HUES64 (cell line): ENCODE results near the gene PEPD.

Source experiments
- H3K27ac ChIP-seq: 2 replicates; pipeline ENCODE4 v1.7.0; 2013; ENCODE audit warnings: low read depth, low read length, inconsistent platforms
- H3K27me3 ChIP-seq: 2 replicates; pipeline ENCODE4 v1.6.1; 2013; ENCODE audit warnings: mild to moderate bottlenecking, low read length; ENCODE audit not compliant: insufficient read depth
- H3K36me3 ChIP-seq: 2 replicates; pipeline ENCODE4 v1.6.1; 2013; ENCODE audit warnings: mild to moderate bottlenecking, low read length; ENCODE audit not compliant: insufficient read depth
- H3K4me1 ChIP-seq: 2 replicates; pipeline ENCODE4 v1.6.1; 2013; ENCODE audit warnings: mild to moderate bottlenecking, low read length, moderate library complexity; ENCODE audit not compliant: insufficient read depth
- H3K4me3 ChIP-seq: 2 replicates; pipeline ENCODE4 v1.5.1; 2013; ENCODE audit warnings: mild to moderate bottlenecking, low read length, moderate library complexity
- H3K9ac ChIP-seq: 2 replicates; pipeline ENCODE4 v1.6.1; 2013; ENCODE audit warnings: mild to moderate bottlenecking, low read depth, low read length
- H3K9me3 ChIP-seq: 2 replicates; pipeline ENCODE4 v1.6.1; 2013; ENCODE audit warnings: low read depth, low read length; ENCODE audit not compliant: insufficient read depth
- WGBS: fragments of 150-250, 120-280 bp; methylation state at CpG from one replicate; pipeline ENCODE4 v1.1.7; 2013; ENCODE audit warnings: missing lambda C conversion rate; 5-methylcytosine and 5-hydroxymethylcytosine counted together

Gene PEPD

DNA sequence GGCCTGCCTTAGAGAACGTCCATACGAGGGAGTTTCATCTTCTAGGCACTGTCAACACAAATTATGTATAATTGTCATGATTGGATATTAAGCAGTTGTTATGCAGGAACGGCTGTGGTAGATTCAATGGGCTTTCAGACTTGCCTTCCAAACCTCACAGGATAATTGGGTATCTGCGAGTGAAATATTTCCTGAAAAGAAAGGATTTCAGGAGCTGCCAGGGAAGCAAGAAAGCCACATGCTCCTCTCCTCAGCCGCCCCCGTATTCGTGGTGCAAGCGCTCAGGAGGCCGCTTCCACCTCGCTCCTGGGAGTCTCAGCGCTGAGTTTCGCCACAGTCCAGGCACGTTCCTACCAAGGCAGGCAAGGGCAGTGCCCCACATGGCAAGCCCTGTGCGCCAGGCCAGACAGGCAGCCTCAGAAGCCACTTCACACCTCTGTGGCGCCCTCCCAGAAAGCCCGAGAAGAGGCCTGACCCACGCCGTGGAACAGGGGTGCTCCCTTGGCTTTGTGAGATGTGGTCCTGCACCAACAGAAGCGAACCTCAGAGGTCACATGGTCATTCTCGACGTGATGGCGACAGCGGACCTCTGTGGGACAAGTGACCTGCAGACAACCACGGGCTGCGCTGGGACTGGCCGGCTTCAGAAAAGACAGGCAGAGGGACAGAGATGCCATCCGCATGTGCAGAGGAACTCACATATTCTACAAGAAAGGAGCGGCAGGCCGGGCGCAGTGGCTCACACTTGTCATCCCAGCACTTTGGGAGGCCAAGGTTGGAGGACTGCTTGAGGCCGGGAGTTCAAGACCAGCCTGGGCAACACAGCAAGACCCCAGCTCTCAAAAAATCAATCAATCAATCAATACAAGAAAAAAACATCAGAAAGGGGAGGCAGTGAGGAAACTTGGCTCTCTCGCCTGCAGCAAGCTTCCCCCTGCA is 106.7 kb downstream of the PEPD start:
- H3K27ac ChIP-seq = no peak overlapping the region
- H3K4me3 ChIP-seq = no peak overlapping the region
- no peaks in the 10 kb centered on the region for H3K36me3 ChIP-seq
- WGBS = 95% methylated on average over 32 of the region's 32 CpGs
- H3K9ac ChIP-seq = no peak overlapping the region
- no peaks in the 10 kb centered on the region for H3K27me3 ChIP-seq
- H3K4me1 ChIP-seq = peaks cover 1% of the 10 kb centered on the region
- no peaks in the 10 kb centered on the region for H3K9me3 ChIP-seq

- no peak overlapping the region for H3K27ac ChIP-seq
- WGBS = 93% methylated on average over 25 of the region's 25 CpGs
These were observed 107.5 kb downstream of the PEPD start for GRCh38 chr19:33413868-33414666.

DNA sequence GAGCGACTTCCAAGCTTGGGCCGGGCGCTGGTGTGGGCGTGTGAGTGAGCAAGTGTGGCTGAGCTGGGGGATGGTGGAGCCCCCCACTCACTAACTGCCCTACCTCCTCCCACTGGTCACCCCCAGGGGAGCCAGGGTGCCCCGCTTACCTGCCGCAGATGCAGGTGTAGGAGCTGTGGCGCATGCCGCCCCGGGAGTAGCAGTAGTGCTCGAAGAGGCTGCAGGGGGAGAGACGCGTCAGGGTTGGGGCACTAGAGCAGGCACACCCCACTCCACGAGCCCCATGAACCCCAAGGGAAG is 108.2 kb downstream of the PEPD start:
- no peaks in the 10 kb centered on the region for H3K36me3 ChIP-seq
- no peak overlapping the region for H3K27ac ChIP-seq
- 97% methylated on average over 11 of the region's 13 CpGs for WGBS
- no peaks in the 10 kb centered on the region for H3K9me3 ChIP-seq
- H3K4me3 ChIP-seq = no peak overlapping the region
- H3K4me1 ChIP-seq = no peaks in the 10 kb centered on the region
- H3K27me3 ChIP-seq = no peaks in the 10 kb centered on the region
- no peak overlapping the region for H3K9ac ChIP-seq

More at GRCh38 chr19:33413868-33414666, 107.5 kb downstream of the PEPD start:
- no peaks in the 10 kb centered on the region for H3K36me3 ChIP-seq
- no peaks in the 10 kb centered on the region for H3K27me3 ChIP-seq
- H3K4me3 ChIP-seq = no peak overlapping the region
- H3K4me1 ChIP-seq = no peaks in the 10 kb centered on the region
- H3K9ac ChIP-seq = no peak overlapping the region
- H3K9me3 ChIP-seq = no peaks in the 10 kb centered on the region

GRCh38 chr19:33412601-33413425 is 108.8 kb downstream of the PEPD start:
- H3K4me3 ChIP-seq = no peak overlapping the region
- no peaks in the 10 kb centered on the region for H3K4me1 ChIP-seq
- no peaks in the 10 kb centered on the region for H3K9me3 ChIP-seq
- H3K27ac ChIP-seq = no peak overlapping the region
- WGBS = 93% methylated on average over 18 of the region's 18 CpGs
- H3K27me3 ChIP-seq = no peaks in the 10 kb centered on the region
- H3K36me3 ChIP-seq = no peaks in the 10 kb centered on the region
- H3K9ac ChIP-seq = no peak overlapping the region

DNA sequence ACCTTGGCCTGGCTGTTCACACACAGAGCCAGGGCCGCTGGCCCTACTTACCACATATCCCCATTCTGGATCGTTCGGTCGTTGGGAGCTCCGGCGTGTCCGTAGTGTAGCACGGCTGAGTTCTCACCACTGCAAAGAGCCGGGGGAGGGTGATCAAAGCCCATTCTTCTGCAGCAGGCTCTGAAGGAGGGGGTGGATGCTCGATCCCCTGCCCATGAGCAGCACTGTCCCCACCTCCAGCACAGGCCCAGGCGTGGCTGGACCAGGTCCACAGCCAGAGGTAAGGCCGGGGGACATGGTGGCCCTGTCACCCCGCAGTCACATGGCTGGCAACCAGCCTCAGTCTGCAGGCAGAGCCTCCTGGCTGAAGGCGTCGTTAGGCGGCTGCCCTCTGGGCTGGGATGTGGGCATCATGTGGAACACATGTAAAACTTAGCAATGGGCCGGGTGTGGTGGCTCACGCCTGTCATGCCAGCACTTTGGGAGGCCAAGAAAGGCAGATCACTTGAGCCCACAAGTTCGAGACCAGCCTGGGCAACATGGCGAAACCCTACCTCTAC is 109.9 kb downstream of the PEPD start:
- Histone ChIP-seq H3K4me1 (0 out of 2 replicates have a peak, but pooled peaks cover under 1% of the 10 kb centered on the region), H3K9ac (no peak overlapping the region), H3K9me3 (no peaks in the 10 kb centered on the region), H3K27ac (no peak overlapping the region), H3K36me3 (no peaks in the 10 kb centered on the region), H3K27me3 (no peaks in the 10 kb centered on the region), H3K4me3 (no peak overlapping the region)
- WGBS = 92% methylated on average over 20 of the region's 20 CpGs

DNA sequence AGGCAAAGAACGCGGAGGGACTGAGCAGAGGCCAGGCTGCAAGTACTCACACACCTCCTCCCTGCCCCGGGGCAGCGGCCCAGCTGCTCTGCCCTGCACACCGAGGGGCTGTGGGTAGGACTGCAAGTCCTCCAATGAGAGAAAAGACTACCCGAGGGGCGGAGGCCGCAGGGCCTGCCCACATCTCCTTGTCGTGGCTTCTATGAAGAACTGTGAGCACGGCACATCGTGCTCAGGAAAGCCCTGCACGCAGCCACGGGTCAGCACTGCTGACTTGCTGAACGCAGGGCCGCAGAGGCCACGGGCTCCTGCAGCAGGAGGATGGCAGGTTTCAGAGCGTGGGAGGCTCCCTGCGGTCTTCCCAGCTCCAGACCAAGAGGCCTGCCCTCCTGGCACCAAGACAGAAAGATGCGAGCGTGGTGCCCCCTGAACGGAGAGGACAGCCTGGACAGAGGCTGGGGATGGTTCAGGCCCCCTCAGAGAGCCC is 110.6 kb downstream of the PEPD start:
- 91% methylated on average over 21 of the region's 21 CpGs for WGBS
- H3K27ac ChIP-seq = no peak overlapping the region
- no peaks in the 10 kb centered on the region for H3K9me3 ChIP-seq
- no peak overlapping the region for H3K9ac ChIP-seq
- no peaks in the 10 kb centered on the region for H3K27me3 ChIP-seq
- H3K4me1 ChIP-seq = 0 out of 2 replicates have a peak, but pooled peaks cover 3% of the 10 kb centered on the region
- no peaks in the 10 kb centered on the region for H3K36me3 ChIP-seq
- no peak overlapping the region for H3K4me3 ChIP-seq

DNA sequence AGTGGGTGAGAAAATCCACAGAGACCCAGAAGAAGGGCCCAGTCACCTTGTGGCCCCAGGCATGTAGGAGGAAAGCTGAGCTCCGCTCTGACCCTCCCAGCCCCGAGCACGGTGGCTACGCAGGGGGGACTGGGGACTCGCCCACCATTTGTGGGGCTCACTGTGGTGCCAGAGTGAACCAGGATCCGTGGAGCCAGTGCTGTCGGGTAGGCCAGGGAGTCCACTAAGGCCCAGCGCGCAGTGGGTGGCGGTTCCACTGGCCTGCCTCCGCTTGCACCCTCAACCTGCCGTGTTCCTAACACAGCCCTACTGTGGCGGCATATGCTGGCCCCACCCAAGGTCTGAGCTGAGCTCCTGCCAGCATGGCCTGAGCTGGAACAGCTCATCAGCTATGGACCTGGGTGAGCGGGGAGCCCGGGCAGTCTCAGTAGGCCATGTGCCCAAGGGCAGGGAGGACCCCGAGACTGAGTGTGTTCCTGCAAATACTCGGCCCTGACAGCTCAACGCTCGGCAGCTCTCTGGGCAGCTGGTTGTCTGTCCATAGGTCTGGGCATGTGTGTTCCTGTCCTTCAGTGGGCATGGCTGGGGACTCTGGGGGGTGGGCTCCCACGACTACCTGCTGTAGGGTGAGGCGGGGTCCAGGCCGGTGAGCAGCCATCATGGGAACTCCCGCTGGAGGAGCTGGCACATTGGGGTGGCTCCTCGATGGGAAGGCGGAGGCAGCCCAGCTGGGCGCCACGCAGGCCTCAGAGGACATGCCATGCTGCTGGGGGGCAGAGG is 111.5 kb downstream of the PEPD start:
- no peaks in the 10 kb centered on the region for H3K36me3 ChIP-seq

GRCh38 chr19:33408538-33409434 is 112.8 kb downstream of the PEPD start:
- no peak overlapping the region for H3K9ac ChIP-seq
- no peak overlapping the region for H3K27ac ChIP-seq
- H3K36me3 ChIP-seq = no peaks in the 10 kb centered on the region
- no peaks in the 10 kb centered on the region for H3K9me3 ChIP-seq
- H3K4me1 ChIP-seq = 0 out of 2 replicates have a peak, but pooled peaks cover 3% of the 10 kb centered on the region
- no peaks in the 10 kb centered on the region for H3K27me3 ChIP-seq
- no peak overlapping the region for H3K4me3 ChIP-seq
- WGBS = 93% methylated on average over 18 of the region's 18 CpGs

More for the DNA sequence above, 111.5 kb downstream of the PEPD start:
- no peaks in the 10 kb centered on the region for H3K27me3 ChIP-seq
- 0 out of 2 replicates have a peak, but pooled peaks cover 3% of the 10 kb centered on the region for H3K4me1 ChIP-seq
- no peaks in the 10 kb centered on the region for H3K9me3 ChIP-seq
- no peak overlapping the region for H3K4me3 ChIP-seq
- H3K27ac ChIP-seq = no peak overlapping the region
- WGBS = 95% methylated on average over 27 of the region's 27 CpGs
- H3K9ac ChIP-seq = no peak overlapping the region

DNA sequence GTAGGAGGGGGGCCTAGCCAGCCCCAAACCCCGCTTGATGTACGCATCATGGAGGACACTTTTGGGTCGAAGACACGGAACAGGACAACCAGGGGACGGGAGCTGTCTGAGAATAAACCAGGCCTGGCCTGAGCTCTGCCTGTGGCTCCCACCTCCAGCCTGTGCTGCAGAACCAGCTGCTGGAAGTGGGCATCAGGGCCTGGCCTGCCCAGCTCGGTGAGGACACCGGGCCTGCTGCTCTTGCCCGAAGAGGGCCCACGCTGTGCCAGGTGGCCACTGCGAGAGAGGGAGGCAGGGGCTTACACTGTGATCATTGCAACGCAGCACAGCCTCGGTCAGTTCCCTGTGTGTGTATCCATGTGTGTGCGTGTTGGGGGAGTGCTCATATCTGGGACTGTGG is 113.5 kb downstream of the PEPD start:
- Histone ChIP-seq H3K9me3 (no peaks in the 10 kb centered on the region), H3K9ac (no peak overlapping the region), H3K27me3 (no peaks in the 10 kb centered on the region), H3K4me3 (no peak overlapping the region), H3K4me1 (0 out of 2 replicates have a peak, but pooled peaks cover 3% of the 10 kb centered on the region), H3K36me3 (no peaks in the 10 kb centered on the region), H3K27ac (no peak overlapping the region)
- 90% methylated on average over 12 of the region's 13 CpGs for WGBS
